ENCODE data around the gene CREBRF. TPM values are rescaled to one million over a fixed set of nuclear protein-coding genes. Genes with fewer than 3 reads are reported as not detected.
"Not testable (repeated sequence)": the region's sequence is repeated elsewhere in the genome, so short reads cannot be mapped to it uniquely, and the experiment has no call there.

The CREBRF gene
- total RNA-seq, 1 donor from 2014 or later, result 36.5 TPM

DNA sequence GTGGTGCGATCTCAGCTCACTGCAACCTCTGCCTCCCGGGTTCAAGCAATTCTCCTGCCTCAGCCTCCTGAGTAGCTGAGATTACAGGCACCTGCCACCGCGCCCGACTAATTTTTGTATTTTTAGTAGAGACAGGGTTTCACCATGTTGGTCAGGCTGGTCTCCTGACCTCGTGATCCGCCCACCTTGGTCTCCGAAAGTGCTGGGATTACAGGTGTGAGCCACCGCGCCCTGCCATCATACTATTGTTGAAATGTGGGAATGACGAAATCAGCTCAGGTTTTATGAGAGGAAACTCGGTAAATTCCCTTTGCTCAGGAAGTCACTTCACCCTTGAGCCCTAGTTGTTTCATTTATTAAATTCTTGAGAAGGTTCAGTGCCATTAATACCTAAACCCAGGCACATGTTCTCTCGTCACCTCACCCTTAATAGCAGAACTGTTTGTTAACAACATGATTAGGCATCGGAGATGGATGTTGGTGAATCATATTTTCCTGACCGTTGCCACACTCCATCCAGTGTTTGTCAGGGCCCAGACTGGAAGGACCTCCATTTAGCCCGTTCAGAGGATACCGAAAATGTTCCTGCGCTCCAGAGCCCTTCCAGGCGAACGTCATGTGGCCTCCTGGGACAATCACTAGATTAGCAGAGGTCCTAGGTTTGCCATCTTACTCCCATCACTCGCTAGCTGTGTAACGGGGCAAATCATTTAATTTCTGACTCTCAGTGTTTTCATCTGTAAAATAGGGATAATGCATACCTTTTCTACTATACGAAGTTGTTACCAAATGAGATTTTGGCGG is 20.0 kb upstream of the CREBRF start:
- no peak for DNase-seq (ENCODE audit: low spot score)

DNA sequence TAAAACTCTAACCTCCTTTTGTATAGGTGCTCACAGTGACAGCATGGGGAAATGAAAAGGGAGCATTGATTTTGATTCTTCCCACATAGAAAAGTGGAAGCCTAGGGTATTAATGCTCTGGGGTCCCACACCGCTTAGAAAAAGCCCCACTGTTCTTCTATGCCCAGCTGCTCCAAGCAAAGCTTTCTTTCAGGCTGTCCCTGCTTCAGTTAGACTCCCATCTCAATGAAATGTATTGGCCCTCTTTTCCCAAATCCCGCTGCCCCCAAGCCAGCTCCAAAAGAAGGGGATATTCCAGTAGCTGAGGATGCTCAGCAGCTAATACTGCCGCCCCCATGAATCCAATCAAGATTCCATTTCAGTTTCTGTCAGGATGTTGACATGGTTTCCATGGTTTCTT is 17.0 kb upstream of the CREBRF start:
- no peak for DNase-seq (ENCODE audit: low spot score)

DNA sequence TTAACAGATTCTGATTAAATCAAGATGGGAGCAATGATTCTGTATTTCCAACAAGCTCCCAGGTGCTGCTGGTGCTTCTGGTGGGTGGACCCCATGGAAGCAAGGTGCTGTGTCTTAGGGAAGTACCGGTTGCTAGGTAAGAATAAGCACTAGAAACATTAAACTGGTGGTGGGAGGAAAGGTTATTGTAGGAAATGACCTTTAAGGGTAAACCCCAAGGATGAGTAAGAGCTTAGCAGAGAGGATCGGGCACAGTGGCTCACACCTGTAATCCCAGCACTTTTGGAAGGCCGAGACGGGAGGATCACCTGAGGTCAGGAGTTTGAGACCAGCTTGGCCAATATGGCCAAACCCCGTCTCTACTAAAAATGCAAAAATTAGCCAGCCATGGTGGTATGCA is 16.2 kb upstream of the CREBRF start:
- DNase-seq (ENCODE audit: low spot score), result no peak

DNA sequence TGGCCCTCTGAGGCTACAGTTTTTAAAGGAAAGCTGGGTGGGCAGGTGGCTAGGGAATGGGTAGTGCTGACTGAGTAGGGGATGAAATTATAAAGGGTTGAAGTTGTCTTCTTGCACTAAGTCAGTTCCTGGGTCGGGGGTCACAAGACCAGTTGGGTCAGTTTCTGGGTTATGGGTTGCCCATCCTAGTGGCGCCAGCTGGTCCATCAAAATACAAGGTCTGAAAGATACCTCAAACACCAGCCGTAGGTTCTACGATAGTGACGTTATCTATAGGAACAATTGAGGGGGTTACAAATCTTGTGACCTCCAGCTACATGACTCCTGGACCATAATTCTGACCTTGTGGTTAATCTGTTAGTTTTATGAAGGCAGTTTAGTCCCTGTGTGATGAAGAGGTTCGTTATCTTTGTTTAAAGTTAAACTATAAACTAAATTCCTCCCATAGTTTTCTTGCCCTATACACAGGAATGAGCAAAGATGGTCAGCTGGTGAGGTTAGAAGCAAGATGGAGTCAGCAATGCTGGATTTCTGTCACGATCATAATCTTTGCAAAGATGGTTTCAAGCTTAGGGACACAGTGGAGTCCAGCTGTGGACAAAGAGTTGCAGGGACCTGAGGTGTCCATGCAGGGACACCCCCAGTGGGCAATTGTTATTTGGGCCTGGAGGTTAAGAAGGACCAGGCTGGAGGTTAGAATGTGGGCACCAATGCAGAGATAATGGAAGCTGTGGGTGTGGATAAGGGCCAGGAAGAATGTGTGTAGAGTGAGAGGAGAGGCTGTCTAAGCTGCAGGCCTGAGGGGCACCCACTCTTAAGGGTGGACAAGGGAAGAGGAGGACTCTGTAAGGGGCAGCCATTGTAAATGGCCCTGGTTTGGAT is 14.0 kb upstream of the CREBRF start:
- no peak for DNase-seq (ENCODE audit: low spot score)

DNA sequence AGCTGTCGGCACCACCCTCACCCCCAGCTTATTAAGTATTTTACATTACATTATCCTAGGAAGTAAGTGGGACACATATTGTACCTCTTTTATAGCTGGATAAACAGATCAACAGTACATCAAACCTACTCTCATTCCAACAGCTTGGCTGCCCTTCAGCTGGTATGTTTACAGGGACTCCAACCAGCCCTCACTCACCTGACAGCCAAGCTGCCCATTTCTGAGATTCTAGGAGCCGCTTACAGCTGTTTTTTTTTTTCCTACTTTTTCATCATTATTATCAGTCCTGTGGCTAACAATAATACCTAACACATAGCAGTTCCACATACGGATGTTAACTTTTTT is 13.4 kb upstream of the CREBRF start:
- DNase-seq (ENCODE audit: low spot score), result no peak

DNA sequence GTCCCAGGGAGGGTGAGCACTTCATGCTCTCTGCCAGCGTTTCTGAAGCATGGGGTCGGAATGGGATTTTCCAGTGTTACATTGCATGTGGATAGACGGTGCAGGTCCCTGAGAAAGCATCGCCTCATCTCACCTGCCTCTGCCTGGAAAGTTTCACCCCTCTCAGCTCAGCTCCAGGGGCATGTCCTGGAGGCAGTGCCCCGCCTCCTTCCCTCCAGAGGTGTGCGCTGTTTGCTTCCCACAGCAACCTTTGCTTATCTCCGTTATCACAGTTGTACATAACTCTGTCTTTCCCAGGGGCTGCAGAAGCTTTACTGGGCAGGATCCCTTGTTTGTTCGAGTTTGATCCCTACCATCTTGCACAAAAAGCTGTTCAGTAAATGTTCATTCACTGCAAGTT is 10.7 kb upstream of the CREBRF start:
- no peak for DNase-seq (ENCODE audit: low spot score)

DNA sequence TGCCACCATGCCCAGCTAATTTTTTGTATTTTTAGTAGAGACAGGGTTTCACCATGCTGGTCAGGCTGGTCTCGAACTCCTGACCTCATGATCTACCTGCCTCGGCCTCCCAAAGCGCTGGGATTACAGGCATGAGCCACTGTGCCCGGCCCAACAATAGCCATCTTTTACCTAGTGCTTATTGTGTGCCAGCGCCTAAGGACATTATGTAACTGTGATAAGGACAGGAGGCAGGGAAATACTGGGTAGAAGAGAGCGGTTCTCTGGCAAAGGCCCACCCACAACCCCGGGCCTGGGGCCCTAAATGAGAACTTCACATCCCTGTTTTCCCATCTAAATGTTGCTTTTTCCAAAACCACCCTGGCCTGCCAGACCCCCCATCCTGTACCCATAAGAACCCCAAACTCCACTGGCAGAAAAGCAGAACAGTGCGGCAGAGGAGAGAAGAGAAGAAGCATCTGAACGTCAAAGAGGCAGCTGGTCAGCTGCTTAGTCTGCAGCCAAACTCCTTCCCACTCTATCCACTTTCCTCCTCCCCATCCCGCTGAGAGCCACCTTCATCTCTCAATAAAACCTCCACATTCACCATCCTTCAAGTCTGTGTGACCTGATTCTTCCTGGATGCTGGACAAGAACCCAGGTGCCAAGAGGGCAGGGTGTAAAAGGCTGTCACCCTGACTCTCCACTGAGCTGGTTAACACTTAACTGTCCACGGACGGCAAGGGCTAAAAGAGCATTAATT is 8.9 kb upstream of the CREBRF start:
- not testable (repeated sequence) for DNase-seq (ENCODE audit: low spot score)

DNA sequence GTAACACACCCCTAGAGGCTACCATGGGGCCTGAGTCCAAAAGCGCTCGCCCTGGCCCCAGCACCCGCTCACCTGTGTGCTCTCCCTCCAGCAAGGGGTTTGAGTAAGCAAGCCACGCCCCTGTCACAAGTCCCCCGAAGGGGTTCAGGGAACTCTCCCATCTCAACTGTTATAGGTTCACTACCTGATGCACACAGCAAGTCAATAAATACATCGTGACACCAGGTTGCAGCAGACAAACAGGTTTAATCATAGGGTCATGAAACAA is 8.4 kb upstream of the CREBRF start:
- DNase-seq (ENCODE audit: low spot score), result no peak

DNA sequence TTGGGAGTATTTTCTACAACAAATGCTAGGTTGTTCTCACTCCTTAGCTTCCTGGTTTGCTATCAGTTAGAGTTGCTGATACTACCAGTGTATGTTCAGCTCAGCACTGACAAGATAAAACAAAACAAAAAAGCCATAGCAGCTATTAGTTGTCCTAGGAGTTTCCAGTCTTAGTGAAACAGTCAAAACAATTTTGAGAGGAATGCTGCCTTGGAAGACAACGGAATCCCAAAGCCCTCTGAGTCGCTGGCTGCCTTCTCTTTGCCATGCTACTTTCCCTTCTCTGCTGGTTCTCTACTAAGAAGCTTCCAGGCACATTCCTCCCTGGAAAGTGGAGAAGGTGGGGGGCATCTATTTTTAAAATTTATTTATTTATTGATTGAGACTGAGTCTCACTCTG is 5.4 kb upstream of the CREBRF start:
- no peak for DNase-seq (ENCODE audit: low spot score)

DNA sequence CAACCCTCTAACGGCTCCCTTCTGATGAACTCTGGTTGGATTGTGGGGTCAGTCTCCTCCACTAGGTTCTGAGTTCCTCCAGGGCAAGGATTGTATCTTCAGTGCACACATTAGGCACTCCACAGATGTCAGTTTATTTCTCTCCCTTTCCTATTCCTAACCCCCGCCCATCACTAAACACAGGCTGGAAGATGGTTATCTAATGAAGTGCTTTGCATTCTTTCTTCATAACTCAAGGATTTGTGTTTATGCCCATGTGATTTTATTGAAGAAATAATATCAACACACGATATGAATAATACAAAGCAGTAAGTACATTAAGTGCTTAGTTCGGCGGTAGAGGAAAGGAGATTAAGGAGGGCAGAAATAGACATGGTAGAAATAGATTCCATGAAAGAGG is 4.4 kb upstream of the CREBRF start:
- DNase-seq (ENCODE audit: low spot score), result no peak

DNA sequence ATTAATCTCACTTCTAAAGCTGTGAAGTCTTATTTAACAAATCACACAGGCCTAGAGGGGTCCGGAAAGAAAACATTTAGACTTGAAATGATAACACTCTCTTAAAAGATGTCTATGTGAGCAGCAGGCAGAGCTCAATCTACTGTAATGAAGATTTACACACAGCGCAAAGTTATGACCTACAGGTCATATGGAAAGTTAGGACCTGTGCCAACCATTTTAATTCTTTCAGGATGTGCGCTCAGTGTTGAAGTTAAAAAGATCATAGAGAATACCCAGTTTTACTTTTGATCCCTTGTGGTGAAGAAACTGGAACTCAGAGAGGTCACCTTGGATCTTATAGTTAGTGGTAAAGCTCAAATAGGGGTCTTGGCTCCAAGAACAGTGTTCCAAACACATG is 3.1 kb upstream of the CREBRF start:
- no peak for DNase-seq (ENCODE audit: low spot score)

DNA sequence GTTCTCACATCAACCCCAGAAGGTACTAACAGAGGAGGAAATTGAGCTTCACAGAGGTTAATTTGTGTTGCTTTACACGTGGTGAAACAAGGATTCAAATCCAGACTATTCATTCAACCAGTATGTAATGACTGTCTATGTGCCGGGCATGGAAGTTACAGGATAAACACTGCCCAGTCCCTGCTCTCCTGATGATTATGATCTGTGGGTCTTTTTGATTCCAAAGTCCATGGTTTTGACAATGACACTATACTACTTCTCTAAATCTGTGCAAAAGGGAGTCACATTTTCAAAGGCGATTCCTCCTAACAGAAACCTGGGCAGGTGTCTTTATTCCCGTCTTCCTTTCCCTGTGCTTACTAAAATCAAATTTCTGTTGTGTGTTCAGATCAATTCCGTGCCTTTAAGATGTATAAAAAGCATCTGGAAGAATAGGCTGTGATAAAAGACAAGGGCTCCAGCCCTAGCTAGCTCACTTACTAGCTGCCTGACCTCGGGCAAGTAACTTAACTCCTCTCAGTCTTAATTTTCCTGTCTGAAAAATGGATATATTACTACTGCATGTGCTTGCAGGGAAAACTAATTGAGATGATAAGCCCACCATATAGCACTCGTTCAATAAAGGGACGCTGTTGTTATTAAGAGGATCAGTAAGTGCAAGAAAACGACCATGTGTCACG is 970 bp upstream of the CREBRF start:
- no peak for DNase-seq (ENCODE audit: low spot score)

DNA sequence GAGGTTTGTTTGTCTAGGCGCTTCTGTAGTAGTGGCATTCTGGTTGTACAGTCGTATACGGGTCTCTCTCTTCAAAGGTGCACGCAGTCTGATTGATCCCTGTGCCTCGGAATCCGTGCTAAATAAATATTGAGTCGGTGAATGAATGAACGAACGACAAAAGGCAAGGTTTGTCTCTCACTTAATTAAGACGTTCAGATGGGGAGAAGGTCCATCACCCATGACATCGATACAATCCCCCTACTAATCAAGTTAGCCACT is 500 bp upstream of the CREBRF start:
- DNase-seq (ENCODE audit: low spot score), result no peak

DNA sequence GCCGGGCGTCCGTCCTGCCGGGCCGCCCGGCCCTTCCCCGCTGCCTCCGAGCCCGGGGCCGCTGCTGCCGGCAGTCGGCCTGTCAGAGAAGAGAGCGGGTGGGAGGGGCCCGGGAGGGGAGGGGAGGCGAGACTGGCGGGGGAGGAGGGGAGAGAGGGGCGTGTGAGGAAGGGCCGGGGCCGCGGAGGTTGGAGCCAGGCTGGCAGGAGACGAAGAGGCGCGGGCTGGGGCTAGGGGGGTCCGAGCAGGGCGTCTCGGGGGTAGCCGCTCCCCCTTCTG is 570 bp downstream of the CREBRF start:
- no peak for DNase-seq (ENCODE audit: low spot score)

DNA sequence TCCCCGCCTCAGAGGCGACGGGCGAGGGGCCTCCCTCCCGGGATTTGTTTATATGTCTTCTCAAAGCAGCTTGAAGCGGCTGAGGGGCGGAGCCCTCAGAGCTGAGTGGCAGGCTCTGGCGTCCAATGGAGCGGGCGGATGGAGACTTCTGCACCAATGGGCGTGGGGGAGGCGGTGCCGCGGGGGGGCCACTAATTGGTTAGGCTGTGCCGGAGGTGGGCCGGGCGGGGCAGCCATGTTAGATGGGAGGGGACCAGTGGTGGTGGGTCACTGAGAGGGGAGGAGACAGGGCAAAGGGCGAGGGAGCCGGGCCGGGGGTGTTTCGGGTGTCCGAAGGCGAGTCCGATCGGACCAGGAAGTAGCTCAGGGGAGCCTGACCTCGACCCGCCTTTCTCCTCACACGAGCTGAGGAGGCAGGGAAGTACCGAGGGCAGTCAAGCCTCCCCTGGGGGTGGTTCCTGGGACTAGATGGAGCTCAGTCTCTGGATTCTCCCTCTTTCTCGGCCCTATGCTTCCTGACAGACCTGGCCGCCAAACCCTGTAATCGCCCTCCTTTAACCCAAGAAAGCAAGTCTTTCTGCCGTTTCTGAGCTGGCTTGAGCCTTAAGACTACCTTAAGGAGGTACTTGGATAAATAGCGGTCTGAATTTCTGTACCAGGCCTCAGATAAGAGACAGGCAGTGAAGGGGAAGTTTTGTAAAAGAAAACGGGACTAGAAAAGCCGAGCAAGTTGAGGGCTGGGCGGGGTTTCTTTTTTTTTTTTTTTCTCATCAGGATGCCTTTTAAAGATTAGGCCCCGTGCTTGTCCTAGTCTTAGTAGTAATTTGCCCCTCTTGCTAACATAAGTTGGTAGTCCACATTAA is 1.1 kb downstream of the CREBRF start:
- DNase-seq (ENCODE audit: low spot score), result peak; percentile 100

DNA sequence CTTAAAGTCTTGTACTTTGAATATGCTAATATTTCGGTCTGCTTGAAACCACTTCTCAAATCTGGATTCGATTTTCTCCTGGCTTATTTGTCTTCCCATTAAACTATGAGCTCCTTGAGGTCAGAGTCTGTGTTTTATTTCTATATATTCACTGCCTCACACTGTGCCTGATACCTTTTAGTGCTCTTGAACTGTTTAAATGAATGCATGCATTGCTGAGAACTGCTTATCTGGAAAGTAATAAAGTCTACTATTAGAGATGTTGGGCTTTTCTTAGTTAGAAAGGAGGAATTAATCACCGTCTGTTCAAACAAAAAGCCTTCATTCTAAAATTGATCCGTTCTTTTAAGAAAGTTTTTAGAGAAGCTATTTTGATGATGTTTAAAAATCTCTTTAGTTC is 6.0 kb downstream of the CREBRF start:
- DNase-seq (ENCODE audit: low spot score), result no peak

DNA sequence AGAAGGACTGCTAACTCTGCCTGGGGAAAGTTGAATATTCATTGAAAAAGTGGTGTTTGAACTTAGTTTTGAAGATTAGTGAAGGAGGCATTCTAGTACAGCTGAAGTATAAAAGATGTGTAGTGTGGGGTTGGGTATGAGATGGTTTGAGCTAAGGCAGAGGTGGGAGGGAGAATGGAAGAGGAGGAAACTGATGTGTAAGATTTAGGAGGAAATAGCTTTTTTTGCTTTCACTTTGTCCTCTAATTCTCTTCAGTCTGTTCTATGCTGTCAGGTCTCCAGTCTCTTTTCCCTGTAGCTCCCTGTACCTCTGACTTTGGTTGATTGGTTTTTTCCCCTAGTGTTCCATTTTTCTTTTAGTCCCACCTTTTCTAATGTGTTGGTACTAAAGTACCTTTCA is 9.0 kb downstream of the CREBRF start:
- no peak for DNase-seq (ENCODE audit: low spot score)

DNA sequence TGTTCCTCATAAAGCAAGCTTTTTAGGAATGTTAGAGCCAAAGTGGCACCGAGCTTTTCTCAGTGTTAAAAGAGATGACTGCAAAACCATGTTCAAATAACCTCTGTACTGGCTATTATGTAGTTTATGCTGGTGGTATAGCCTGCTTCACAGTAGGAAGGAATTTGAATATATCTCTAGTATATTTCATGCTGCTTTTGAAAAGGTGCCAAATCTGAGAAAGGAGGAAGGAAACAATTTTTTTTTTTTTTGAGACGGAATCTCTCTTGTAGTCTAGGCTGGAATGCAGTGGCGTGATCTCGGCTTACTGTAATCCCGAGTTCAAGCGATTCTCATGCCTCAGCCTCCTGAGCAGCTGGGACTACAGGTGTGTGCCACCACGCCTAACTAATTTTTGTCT is 13.5 kb downstream of the CREBRF start:
- DNase-seq (ENCODE audit: low spot score), result no peak

DNA sequence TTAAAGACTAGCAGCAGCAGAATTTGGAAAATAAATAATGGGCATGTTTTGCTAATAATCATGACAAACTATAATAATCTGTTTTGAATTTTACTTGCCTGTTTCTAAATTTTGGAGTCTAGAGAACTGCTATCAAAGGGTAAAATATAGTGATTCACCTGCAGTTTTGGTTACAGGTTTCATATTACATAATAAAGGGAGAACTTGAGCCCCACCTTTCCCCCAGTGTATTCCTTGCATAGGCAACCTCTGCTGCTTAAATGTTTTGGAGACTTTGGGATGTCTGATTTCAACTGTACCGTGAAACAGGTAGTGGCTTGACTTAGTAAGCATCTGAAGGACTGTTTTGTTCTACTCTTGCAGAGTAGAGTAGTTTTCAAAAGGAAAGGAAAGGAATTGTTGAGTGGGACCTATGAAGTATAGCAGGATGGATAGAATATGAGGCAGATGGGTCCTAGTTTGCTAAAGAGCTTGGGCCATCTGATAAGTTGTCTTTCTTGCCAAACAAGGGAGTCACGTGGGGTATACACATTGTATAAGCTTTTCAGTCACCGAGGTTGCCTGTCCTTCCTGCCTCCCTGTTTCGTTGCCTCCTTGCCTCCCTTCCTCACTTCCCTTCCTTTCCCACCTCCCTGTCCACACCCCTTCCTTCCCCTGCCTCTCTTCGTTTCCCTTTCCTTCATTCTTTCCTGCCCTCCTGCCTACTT is 19.1 kb downstream of the CREBRF start:
- no peak for DNase-seq (ENCODE audit: low spot score)

DNA sequence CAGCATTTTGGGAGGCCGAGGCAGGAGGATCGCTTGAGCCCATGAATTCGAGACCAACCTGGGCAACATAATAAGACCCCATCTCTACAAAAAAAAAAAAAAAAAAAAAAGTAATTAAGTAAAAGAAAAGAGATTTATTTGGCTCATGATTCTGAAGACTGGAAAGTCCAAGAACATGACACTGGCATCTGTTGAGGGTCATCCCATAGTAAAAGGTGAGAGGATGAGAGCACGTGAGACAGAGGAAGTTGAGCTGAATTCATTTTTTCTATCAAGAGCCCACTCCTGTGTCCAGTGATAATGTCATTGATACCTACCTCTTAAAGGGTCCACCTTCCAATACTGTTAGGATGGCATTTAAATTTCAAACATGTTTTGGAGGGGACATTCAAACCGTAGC is 19.8 kb downstream of the CREBRF start:
- DNase-seq (ENCODE audit: low spot score), result no peak

DNA sequence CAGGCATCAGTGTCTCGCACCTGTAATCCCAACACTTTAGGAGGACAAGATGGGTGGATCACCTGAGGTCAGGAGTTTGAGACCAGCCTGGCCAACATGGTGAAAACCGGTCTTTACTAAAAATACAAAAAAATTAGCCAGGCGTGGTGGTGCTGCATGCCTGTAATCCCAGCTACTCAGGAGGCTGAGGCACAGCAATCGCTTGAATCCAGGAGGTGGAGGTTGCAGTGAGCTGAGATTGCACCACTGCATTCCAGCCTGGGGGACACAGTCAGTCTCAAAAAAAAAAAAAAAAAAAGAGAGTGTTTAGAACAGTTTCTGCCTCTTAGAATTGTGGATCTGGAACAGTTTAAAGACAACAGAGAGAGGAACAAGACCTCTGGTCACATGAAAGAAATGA is 20.3 kb downstream of the CREBRF start:
- not testable (repeated sequence) for DNase-seq (ENCODE audit: low spot score)
